ENCODE results near the gene PRSS38. TPM values are rescaled to one million over a fixed set of nuclear protein-coding genes. Genes with fewer than 3 reads are reported as not detected.

Gene PRSS38
- total and polyA plus RNA-seq, 2 experiments from 2014 or later, result not detected

GRCh38 chr1:227889863-227890405, 74.5 kb downstream of the PRSS38 start (continued):
- TF ChIP-seq, protein P1, sequence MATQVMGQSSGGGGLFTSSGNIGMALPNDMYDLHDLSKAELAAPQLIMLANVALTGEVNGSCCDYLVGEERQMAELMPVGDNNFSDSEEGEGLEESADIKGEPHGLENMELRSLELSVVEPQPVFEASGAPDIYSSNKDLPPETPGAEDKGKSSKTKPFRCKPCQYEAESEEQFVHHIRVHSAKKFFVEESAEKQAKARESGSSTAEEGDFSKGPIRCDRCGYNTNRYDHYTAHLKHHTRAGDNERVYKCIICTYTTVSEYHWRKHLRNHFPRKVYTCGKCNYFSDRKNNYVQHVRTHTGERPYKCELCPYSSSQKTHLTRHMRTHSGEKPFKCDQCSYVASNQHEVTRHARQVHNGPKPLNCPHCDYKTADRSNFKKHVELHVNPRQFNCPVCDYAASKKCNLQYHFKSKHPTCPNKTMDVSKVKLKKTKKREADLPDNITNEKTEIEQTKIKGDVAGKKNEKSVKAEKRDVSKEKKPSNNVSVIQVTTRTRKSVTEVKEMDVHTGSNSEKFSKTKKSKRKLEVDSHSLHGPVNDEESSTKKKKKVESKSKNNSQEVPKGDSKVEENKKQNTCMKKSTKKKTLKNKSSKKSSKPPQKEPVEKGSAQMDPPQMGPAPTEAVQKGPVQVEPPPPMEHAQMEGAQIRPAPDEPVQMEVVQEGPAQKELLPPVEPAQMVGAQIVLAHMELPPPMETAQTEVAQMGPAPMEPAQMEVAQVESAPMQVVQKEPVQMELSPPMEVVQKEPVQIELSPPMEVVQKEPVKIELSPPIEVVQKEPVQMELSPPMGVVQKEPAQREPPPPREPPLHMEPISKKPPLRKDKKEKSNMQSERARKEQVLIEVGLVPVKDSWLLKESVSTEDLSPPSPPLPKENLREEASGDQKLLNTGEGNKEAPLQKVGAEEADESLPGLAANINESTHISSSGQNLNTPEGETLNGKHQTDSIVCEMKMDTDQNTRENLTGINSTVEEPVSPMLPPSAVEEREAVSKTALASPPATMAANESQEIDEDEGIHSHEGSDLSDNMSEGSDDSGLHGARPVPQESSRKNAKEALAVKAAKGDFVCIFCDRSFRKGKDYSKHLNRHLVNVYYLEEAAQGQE (IDR thresholded peaks at IDR 0.05; ENCODE audit: unreplicated experiment), result no peak
- no peak for TF ChIP-seq CREB1 (CRISPR knock-in tag; IDR thresholded peaks at IDR 0.05; ENCODE audit: low read depth)

DNA sequence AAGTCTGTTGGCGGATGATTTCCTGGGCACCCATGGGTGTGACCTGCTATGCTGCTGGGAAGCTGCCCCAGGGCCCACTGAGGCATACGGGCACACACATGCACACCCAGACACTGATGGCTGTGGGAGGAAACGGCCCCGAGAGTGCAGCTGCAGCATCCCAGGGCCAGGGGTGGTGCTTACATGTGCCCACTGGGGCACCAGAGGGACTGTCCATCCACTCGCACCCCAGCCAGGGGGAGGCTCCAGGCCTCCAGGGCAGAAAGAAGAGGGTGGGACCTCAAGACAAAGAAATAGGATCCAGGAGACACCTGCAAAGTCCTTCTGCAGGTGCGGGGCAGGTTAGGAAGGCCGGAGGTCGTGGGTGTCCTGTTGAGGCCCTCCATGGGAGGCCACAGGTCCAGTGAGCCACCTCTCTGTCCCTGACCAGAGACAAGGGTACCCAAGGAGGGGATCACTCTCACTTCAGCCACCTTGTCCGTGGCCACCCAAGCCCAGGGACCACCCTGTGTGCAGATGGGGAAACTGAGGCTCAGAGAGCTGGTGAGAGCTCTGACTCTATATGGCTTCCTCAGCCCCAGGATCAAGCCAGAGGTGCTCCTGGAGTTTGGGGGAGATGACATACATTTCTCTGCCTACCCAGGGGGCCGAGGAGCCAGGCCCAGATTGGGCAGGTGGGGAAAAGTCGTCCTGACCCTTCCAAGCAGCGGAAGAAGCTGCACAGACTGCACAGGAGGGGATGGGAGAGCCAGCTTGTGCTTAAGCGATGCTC, 75.2 kb downstream of the PRSS38 start:
- no peak overlapping the region for H3K4me3 ChIP-seq
- no peaks in the 10 kb centered on the region for H4K20me1 ChIP-seq (replicated peaks; ENCODE audit: insufficient read depth)
- TF ChIP-seq EZH2 (IDR thresholded peaks at IDR 0.05; ENCODE audit: low read depth, unreplicated experiment), result no peak
- TF ChIP-seq STAT1 (IDR thresholded peaks at IDR 0.05; ENCODE audit: unreplicated experiment), result no peak
- TF ChIP-seq, protein P2, sequence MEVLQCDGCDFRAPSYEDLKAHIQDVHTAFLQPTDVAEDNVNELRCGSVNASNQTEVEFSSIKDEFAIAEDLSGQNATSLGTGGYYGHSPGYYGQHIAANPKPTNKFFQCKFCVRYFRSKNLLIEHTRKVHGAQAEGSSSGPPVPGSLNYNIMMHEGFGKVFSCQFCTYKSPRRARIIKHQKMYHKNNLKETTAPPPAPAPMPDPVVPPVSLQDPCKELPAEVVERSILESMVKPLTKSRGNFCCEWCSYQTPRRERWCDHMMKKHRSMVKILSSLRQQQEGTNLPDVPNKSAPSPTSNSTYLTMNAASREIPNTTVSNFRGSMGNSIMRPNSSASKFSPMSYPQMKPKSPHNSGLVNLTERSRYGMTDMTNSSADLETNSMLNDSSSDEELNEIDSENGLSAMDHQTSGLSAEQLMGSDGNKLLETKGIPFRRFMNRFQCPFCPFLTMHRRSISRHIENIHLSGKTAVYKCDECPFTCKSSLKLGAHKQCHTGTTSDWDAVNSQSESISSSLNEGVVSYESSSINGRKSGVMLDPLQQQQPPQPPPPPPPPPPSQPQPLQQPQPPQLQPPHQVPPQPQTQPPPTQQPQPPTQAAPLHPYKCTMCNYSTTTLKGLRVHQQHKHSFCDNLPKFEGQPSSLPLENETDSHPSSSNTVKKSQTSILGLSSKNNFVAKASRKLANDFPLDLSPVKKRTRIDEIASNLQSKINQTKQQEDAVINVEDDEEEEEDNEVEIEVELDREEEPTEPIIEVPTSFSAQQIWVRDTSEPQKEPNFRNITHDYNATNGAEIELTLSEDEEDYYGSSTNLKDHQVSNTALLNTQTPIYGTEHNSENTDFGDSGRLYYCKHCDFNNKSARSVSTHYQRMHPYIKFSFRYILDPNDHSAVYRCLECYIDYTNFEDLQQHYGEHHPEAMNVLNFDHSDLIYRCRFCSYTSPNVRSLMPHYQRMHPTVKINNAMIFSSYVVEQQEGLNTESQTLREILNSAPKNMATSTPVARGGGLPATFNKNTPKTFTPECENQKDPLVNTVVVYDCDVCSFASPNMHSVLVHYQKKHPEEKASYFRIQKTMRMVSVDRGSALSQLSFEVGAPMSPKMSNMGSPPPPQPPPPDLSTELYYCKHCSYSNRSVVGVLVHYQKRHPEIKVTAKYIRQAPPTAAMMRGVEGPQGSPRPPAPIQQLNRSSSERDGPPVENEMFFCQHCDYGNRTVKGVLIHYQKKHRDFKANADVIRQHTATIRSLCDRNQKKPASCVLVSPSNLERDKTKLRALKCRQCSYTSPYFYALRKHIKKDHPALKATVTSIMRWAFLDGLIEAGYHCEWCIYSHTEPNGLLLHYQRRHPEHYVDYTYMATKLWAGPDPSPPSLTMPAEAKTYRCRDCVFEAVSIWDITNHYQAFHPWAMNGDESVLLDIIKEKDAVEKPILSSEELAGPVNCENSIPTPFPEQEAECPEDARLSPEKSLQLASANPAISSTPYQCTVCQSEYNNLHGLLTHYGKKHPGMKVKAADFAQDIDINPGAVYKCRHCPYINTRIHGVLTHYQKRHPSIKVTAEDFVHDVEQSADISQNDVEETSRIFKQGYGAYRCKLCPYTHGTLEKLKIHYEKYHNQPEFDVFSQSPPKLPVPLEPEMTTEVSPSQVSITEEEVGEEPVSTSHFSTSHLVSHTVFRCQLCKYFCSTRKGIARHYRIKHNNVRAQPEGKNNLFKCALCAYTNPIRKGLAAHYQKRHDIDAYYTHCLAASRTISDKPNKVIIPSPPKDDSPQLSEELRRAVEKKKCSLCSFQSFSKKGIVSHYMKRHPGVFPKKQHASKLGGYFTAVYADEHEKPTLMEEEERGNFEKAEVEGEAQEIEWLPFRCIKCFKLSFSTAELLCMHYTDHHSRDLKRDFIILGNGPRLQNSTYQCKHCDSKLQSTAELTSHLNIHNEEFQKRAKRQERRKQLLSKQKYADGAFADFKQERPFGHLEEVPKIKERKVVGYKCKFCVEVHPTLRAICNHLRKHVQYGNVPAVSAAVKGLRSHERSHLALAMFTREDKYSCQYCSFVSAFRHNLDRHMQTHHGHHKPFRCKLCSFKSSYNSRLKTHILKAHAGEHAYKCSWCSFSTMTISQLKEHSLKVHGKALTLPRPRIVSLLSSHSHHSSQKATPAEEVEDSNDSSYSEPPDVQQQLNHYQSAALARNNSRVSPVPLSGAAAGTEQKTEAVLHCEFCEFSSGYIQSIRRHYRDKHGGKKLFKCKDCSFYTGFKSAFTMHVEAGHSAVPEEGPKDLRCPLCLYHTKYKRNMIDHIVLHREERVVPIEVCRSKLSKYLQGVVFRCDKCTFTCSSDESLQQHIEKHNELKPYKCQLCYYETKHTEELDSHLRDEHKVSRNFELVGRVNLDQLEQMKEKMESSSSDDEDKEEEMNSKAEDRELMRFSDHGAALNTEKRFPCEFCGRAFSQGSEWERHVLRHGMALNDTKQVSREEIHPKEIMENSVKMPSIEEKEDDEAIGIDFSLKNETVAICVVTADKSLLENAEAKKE (CRISPR knock-in tag; IDR thresholded peaks at IDR 0.05), result no peak
- no peak for TF ChIP-seq CREB1 (CRISPR knock-in tag; IDR thresholded peaks at IDR 0.05; ENCODE audit: low read depth)
- TF ChIP-seq ZNF114 (CRISPR knock-in tag; IDR thresholded peaks at IDR 0.05), result no peak
- TF ChIP-seq POLR2AphosphoS5 (IDR thresholded peaks at IDR 0.05; ENCODE audit: low read depth), result no peak
- no peak for TF ChIP-seq EZH2phosphoT487 (IDR thresholded peaks at IDR 0.05; ENCODE audit: unreplicated experiment)
- H3F3A ChIP-seq (replicated peaks; ENCODE audit: low read depth), result no peaks in the 10 kb centered on the region
- no peaks in the 10 kb centered on the region for H3K79me2 ChIP-seq (replicated peaks; ENCODE audit: insufficient read depth)
- H3K27me3 Mint-ChIP-seq (ENCODE audit: insufficient read depth, low read depth, poor library complexity), result peaks cover 15% of the 10 kb centered on the region
- no peaks in the 10 kb centered on the region for H3K9me2 ChIP-seq (ENCODE audit: insufficient read depth)
- peaks cover 10% of the 10 kb centered on the region; the same call in 1 of the 2 replicates for H3K4me1 ChIP-seq (ENCODE audit: insufficient read depth)
- no peak for ATAC-seq
- peaks cover 16% of the 10 kb centered on the region for H3K4me1 Mint-ChIP-seq
- no peaks in the 10 kb centered on the region for H3K9me3 Mint-ChIP-seq
- no peaks in the 10 kb centered on the region for H3K27me3 ChIP-seq (ENCODE audit: insufficient read depth)
- H3K4me3 Mint-ChIP-seq, result no peak overlapping the region
- no peak overlapping the region for H3K27ac ChIP-seq (ENCODE audit: low read depth)
- no peak overlapping the region for H3K4me2 ChIP-seq
- H3K36me3 ChIP-seq (ENCODE audit: insufficient read depth), result no peaks in the 10 kb centered on the region
- no peak overlapping the region for H3K27ac Mint-ChIP-seq
- DNase-seq (ENCODE audit: low spot score), result no peak
- H3K36me3 Mint-ChIP-seq (ENCODE audit: low read depth), result no peaks in the 10 kb centered on the region
- H2AFZ ChIP-seq, result no peak overlapping the region
